Osteoblast (primary cell): Measurements from ENCODE around the gene ANTXR1. TPM values are rescaled to one million over a fixed set of nuclear protein-coding genes. Genes with fewer than 3 reads are reported as not detected.

Experiments used
- DNase-seq: peaks from one replicate; pipeline ENCODE4 v3.0.0; 2011; ENCODE audit warnings: low spot score, mixed read lengths; ENCODE audit not compliant: insufficient read length; ENCODE audit errors: missing footprints
- H2AFZ ChIP-seq: 2 replicates; pipeline ENCODE4 v1.6.0; 2011; ENCODE audit warnings: mild to moderate bottlenecking, low read length
- H3K27ac ChIP-seq: 2 replicates; pipeline ENCODE4 v1.5.1; 2011; ENCODE audit warnings: mild to moderate bottlenecking, low read depth, low read length, moderate library complexity
- H3K27me3 ChIP-seq: 2 replicates; pipeline ENCODE4 v1.6.0; 2012; ENCODE audit warnings: mild to moderate bottlenecking, control low read depth, inconsistent platforms, low read length, moderate library complexity; ENCODE audit not compliant: insufficient read depth
- H3K36me3 ChIP-seq: 2 replicates; pipeline ENCODE4 v1.5.1; 2011; ENCODE audit warnings: mild to moderate bottlenecking, low read length, control low read depth, moderate library complexity; ENCODE audit not compliant: insufficient read depth
- H3K4me1 ChIP-seq: 2 replicates; pipeline ENCODE4 v1.5.1; 2011; ENCODE audit warnings: mild to moderate bottlenecking, low read length, control low read depth, moderate library complexity; ENCODE audit not compliant: insufficient read depth
- H3K4me2 ChIP-seq: 2 replicates; pipeline ENCODE4 v1.6.0; 2011; ENCODE audit warnings: mild to moderate bottlenecking, low read length; ENCODE audit not compliant: insufficient read depth
- H3K4me3 ChIP-seq: fragments of 200-600 bp; sonication (generic); 3 replicates; pipeline ENCODE4 v1.5.1; 2012; ENCODE audit warnings: mild to moderate bottlenecking, low read length, inconsistent platforms; ENCODE audit not compliant: insufficient read depth
- H3K79me2 ChIP-seq: 2 replicates; pipeline ENCODE4 v1.6.0; 2012; ENCODE audit warnings: mild to moderate bottlenecking, low read length, control low read depth, inconsistent platforms; ENCODE audit not compliant: insufficient read depth
- H3K9me3 ChIP-seq: 2 replicates; pipeline ENCODE4 v1.5.1; 2011; ENCODE audit warnings: low read depth, low read length, control low read depth
- H4K20me1 ChIP-seq: 2 replicates; pipeline ENCODE4 v1.6.0; 2012; ENCODE audit warnings: mild to moderate bottlenecking, low read length, control low read depth; ENCODE audit not compliant: insufficient read depth
- CTCF ChIP-seq: IDR thresholded peaks from 2 replicates; pipeline ENCODE4 v1.5.1; 2011; ENCODE audit warnings: mild to moderate bottlenecking, low read depth, low read length, moderate library complexity; ENCODE audit errors: extremely low read depth
- total RNA-seq: library from RNA; depleted of rRNA; stranded (reverse); fragments of >200 nt; gene quantifications from 2 replicates; pipeline ENCODE4 v1.2.3, GENCODE V29; 2012

Gene ANTXR1
- total RNA-seq, 1 donor = 123 TPM

- Histone ChIP-seq H2AFZ (no peak overlapping the region), H3K79me2 (no peaks in the 10 kb centered on the region), H3K4me2 (no peak overlapping the region), H4K20me1 (no peaks in the 10 kb centered on the region), H3K27me3 (no peaks in the 10 kb centered on the region), H3K4me1 (peaks cover 29% of the 10 kb centered on the region), H3K4me3 (no peak overlapping the region), H3K36me3 (peaks cover 40% of the 10 kb centered on the region), H3K27ac (peak overlapping the region; percentile 38), H3K9me3 (no peaks in the 10 kb centered on the region)
- no peak for TF ChIP-seq CTCF
- DNase-seq = no peak
Observed at GRCh38 chr2:69186614-69187013, 173.6 kb downstream of the ANTXR1 start.

GRCh38 chr2:69188182-69188900 lies 175.4 kb downstream of the ANTXR1 start:
- Histone ChIP-seq H3K4me3 (no peak overlapping the region), H3K36me3 (peaks cover 32% of the 10 kb centered on the region), H2AFZ (no peak overlapping the region), H3K27ac (no peak overlapping the region), H3K4me1 (peaks cover 29% of the 10 kb centered on the region), H3K27me3 (no peaks in the 10 kb centered on the region), H3K9me3 (no peaks in the 10 kb centered on the region), H3K4me2 (no peak overlapping the region), H4K20me1 (no peaks in the 10 kb centered on the region), H3K79me2 (no peaks in the 10 kb centered on the region)
- no peak for DNase-seq
- TF ChIP-seq CTCF = no peak

DNA sequence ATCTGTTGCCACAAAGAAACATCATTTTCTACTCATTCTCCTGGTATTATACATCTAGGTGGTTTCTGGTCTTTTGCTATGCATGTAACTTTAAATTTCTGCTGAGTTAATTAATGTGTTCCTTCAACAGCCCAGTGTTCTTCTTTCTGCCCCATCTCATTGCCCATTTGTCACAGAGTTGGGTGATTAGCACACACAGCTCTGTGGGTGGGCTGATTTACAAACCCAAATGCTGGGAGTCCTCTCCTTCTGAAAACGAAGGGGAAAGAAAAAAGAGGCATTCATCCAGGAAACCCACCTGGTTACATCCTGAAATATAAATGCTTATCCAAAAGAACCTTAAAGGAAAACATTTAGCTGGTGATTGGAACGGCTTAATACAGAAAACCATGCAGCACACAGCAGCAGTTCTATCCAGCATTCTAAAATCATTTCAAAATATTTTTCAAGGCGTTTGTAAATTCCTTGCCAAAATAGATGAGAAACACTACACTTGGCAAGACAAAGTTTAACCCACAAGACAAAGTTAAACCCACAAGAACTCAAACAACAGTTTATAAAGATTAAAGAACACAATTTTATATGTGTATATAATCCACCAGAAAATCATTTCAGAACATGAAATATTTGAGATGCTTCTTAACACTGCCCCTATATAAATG lies 177.9 kb downstream of the ANTXR1 start:
- no peak for TF ChIP-seq CTCF
- Histone ChIP-seq H3K4me2 (no peak overlapping the region), H2AFZ (no peak overlapping the region), H3K79me2 (no peaks in the 10 kb centered on the region), H3K36me3 (peaks cover 26% of the 10 kb centered on the region), H3K4me3 (no peak overlapping the region), H3K9me3 (no peaks in the 10 kb centered on the region), H3K27ac (peak overlapping the region; percentile 11), H4K20me1 (no peaks in the 10 kb centered on the region), H3K27me3 (no peaks in the 10 kb centered on the region), H3K4me1 (peaks cover 28% of the 10 kb centered on the region)
- DNase-seq = peak; percentile 29

DNA sequence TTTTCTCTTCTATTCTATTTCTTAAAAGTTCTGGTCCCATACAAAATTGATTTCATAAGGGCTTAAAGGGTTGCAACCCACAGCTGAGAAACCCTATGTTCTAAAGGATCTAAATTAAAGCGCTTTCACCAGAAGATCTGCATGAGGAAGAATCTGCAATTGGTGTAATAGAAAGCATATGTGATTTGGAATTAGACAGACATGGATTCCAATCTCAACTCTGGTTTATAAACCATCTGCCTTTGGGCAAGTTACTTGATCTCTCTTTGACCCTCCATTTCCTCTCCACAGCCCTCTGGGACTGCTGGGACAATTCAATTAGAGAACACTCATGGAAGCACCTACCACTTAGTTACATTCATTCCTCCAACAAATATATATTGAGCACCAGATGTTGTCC lies 178.7 kb downstream of the ANTXR1 start:
- no peak for TF ChIP-seq CTCF
- H3K4me2 ChIP-seq = no peak overlapping the region

More for the DNA sequence above, 178.7 kb downstream of the ANTXR1 start:
- H3K36me3 ChIP-seq = peaks cover 24% of the 10 kb centered on the region
- H3K27ac ChIP-seq = no peak overlapping the region
- no peak overlapping the region for H3K4me3 ChIP-seq
- H3K79me2 ChIP-seq = no peaks in the 10 kb centered on the region
- no peaks in the 10 kb centered on the region for H3K27me3 ChIP-seq
- H2AFZ ChIP-seq = no peak overlapping the region
- H3K9me3 ChIP-seq = no peaks in the 10 kb centered on the region
- H3K4me1 ChIP-seq = peaks cover 28% of the 10 kb centered on the region
- DNase-seq = no peak
- no peaks in the 10 kb centered on the region for H4K20me1 ChIP-seq
